CD14-positive monocyte (primary cell): Measurements from ENCODE around the gene ZNF385D. TPM values are rescaled to one million over a fixed set of nuclear protein-coding genes. Genes with fewer than 3 reads are reported as not detected.

Experiments used
- DNase-seq, 3 donors: peaks; one replicate each; pipeline ENCODE4 v3.0.0-alpha.2; 2011 to 2022
- H2AFZ ChIP-seq: 2 replicates; pipeline ENCODE4 v1.6.0; 2012; ENCODE audit warnings: mild to moderate bottlenecking, low read depth, low read length, inconsistent platforms; ENCODE audit not compliant: insufficient read depth, poor library complexity, severe bottlenecking
- H3K27ac ChIP-seq, 2 donors: 1 replicate in 1 of 2; 2 replicates in 1 of 2; pipeline ENCODE4 v1.5.1; 2012 to 2013; ENCODE audit warnings: low read length in 2 of 2, control low read depth in 1 of 2, inconsistent platforms in 1 of 2, low read depth in 1 of 2, mild to moderate bottlenecking in 1 of 2
- H3K27me3 ChIP-seq, 2 donors: one replicate each; pipeline versions ENCODE4 v1.6.0 to v1.6.1; 2011 to 2013; ENCODE audit warnings: low read length in 2 of 2; ENCODE audit not compliant: control insufficient read depth in 2 of 2, insufficient read depth in 2 of 2
- H3K36me3 ChIP-seq, 2 donors: replicated peaks in 1 of 2; 1 replicate in 1 of 2; 2 replicates in 1 of 2; pipeline versions ENCODE4 v1.5.1 to v1.6.1; 2012 to 2013; ENCODE audit warnings: low read length in 2 of 2, control low read depth in 1 of 2, inconsistent platforms in 1 of 2, mild to moderate bottlenecking in 1 of 2; ENCODE audit not compliant: insufficient read depth in 2 of 2, control insufficient read depth in 1 of 2
- H3K4me1 ChIP-seq, 2 donors: 1 replicate in 1 of 2; 2 replicates in 1 of 2; pipeline versions ENCODE4 v1.5.1 to v1.6.1; 2012 to 2013; ENCODE audit warnings: low read length in 2 of 2, control low read depth in 1 of 2, inconsistent platforms in 1 of 2, mild to moderate bottlenecking in 1 of 2, moderate library complexity in 1 of 2; ENCODE audit not compliant: insufficient read depth in 2 of 2, control insufficient read depth in 1 of 2
- H3K4me2 ChIP-seq: replicated peaks from 2 replicates; pipeline ENCODE3; 2012; ENCODE audit warnings: low read length, moderate library complexity, mild to moderate bottlenecking; ENCODE audit not compliant: poor library complexity, severe bottlenecking; ENCODE audit errors: extremely low read depth
- H3K4me3 ChIP-seq, 3 experiments: fragments of 200-600 bp in 1 of 3; sonication (generic) in 1 of 3; replicated peaks in 1 of 3; 1 replicate in 2 of 3; 2 replicates in 1 of 3; pipeline ENCODE4 v1.5.1; 2011 to 2013; ENCODE audit warnings: low read length in 3 of 3, mild to moderate bottlenecking in 3 of 3, control low read depth in 2 of 3, low read depth in 2 of 3, inconsistent platforms in 1 of 3, moderate library complexity in 1 of 3
- H3K79me2 ChIP-seq: 2 replicates; pipeline ENCODE4 v1.6.0; 2012; ENCODE audit warnings: mild to moderate bottlenecking, control low read depth, inconsistent platforms, low read length, moderate library complexity; ENCODE audit not compliant: insufficient read depth
- H3K9ac ChIP-seq: 2 replicates; pipeline ENCODE4 v1.6.0; 2017; ENCODE audit warnings: low read length, mild to moderate bottlenecking; ENCODE audit not compliant: insufficient read depth, poor library complexity, severe bottlenecking
- H3K9me3 ChIP-seq, 2 donors: replicated peaks in 1 of 2; 1 replicate in 1 of 2; 2 replicates in 1 of 2; pipeline versions ENCODE4 v1.5.1 to v1.6.1; 2012 to 2013; ENCODE audit warnings: low read length in 2 of 2, control low read depth in 1 of 2; ENCODE audit not compliant: control insufficient read depth in 1 of 2, insufficient read depth in 1 of 2
- H4K20me1 ChIP-seq: 2 replicates; pipeline ENCODE4 v1.6.0; 2012; ENCODE audit warnings: mild to moderate bottlenecking, low read length, control low read depth, moderate library complexity; ENCODE audit not compliant: insufficient read depth
- H3K27ac Mint-ChIP-seq, 7 donors: one replicate each; pipeline ENCODE4 v1.8.0; 2020; ENCODE audit warnings: mild to moderate bottlenecking in 7 of 7, mixed read lengths in 7 of 7, moderate library complexity in 6 of 7, inconsistent platforms in 2 of 7
- H3K27me3 Mint-ChIP-seq, 3 donors: one replicate each; pipeline ENCODE4 v1.8.0; 2021 to 2022; ENCODE audit warnings: low read depth in 3 of 3, mild to moderate bottlenecking in 3 of 3, mixed read lengths in 3 of 3, moderate library complexity in 3 of 3, inconsistent platforms in 1 of 3
- H3K36me3 Mint-ChIP-seq, 2 donors: one replicate each; pipeline ENCODE4 v1.8.0; 2020; ENCODE audit warnings: mixed read lengths in 2 of 2, inconsistent platforms in 1 of 2, mild to moderate bottlenecking in 1 of 2
- H3K4me1 Mint-ChIP-seq: one replicate; pipeline ENCODE4 v1.8.0; 2020; ENCODE audit warnings: mild to moderate bottlenecking, mixed read lengths
- H3K4me3 Mint-ChIP-seq, 2 donors: one replicate each; pipeline ENCODE4 v1.8.0; 2020; ENCODE audit warnings: mild to moderate bottlenecking in 2 of 2, mixed read lengths in 2 of 2, moderate library complexity in 1 of 2
- H3K9me3 Mint-ChIP-seq, 7 donors: one replicate each; pipeline ENCODE4 v1.8.0; 2020 to 2022; ENCODE audit warnings: mixed read lengths in 7 of 7, mild to moderate bottlenecking in 6 of 7, moderate library complexity in 6 of 7, inconsistent platforms in 2 of 7
- WGBS: methylation state at CpG from one replicate; pipeline ENCODE4 v1.1.5; 2013; ENCODE audit warnings: missing lambda C conversion rate; ENCODE audit not compliant: insufficient coverage; 5-methylcytosine and 5-hydroxymethylcytosine counted together
- intact Hi-C, 2 donors: fragments of 100-400 bp; cut with micrococcal nuclease; formaldehyde crosslinking; loops; one replicate each; pipeline versions ENCODE4 v1.15.0 to v1.15.1; 2023
- polyA plus RNA-seq, 3 donors: library from polyadenylated mRNA; depleted of rRNA in 1 of 3; unstranded in 2 of 3; stranded (reverse) in 1 of 3; fragments of 300-500 nt in 2 of 3; fragments of >200 nt in 1 of 3; fragmentation: Illumina TruSeq in 2 of 3; gene quantifications; 1 replicate in 2 of 3; 2 replicates in 1 of 3; pipeline ENCODE4 v1.2.3, GENCODE V29; 2012 to 2021
- TF ChIP-seq, protein P1 (sequence below): fragments of 200-600 bp; IDR thresholded peaks from one replicate; pipeline ENCODE4 v1.8.0; 2022; ENCODE audit warnings: antibody characterized with exemption, mild to moderate bottlenecking

Gene ZNF385D
- polyA plus RNA-seq, 3 donors = not detected

DNA sequence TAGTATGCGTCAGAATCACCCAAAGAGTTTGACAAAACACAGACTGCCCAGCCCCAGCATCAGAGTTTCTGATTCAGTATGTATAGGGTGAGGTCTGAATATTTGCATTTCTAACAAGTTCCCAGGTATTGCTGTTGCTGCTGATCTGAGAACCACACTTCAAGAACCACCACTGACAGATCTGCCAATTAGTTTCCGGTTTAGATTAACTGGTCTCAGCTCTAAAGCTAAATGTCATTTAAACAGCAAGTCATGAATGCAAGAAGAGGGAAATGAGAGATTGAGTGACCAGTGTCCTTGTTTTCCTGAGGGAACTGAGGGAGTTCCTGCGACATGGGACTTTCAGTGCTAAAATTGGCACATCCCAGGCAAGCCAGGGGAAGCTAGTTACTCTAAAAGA is 305.0 kb downstream of the ZNF385D start:
- intact Hi-C loops = no loop called here
- no peak overlapping the region for H3K4me2 ChIP-seq
- peaks cover 0 to 6% of the 10 kb centered on the region in 2 donors for H3K9me3 ChIP-seq
- H3K27ac ChIP-seq = no peak overlapping the region
- H3K9me3 Mint-ChIP-seq = peaks cover 0 to 14% (median 3%) of the 10 kb centered on the region in 7 donors
- no peaks in the 10 kb centered on the region for H3K27me3 Mint-ChIP-seq
- H3K4me3 ChIP-seq = no peak overlapping the region
- no peak for DNase-seq
- no peak overlapping the region for H3K9ac ChIP-seq
- H2AFZ ChIP-seq = no peak overlapping the region
- H3K27me3 ChIP-seq = no peaks in the 10 kb centered on the region
- H4K20me1 ChIP-seq = no peaks in the 10 kb centered on the region
- H3K4me3 Mint-ChIP-seq = no peak overlapping the region
- H3K4me1 ChIP-seq = no peaks in the 10 kb centered on the region
- H3K36me3 ChIP-seq = no peaks in the 10 kb centered on the region
- TF ChIP-seq, protein P1, sequence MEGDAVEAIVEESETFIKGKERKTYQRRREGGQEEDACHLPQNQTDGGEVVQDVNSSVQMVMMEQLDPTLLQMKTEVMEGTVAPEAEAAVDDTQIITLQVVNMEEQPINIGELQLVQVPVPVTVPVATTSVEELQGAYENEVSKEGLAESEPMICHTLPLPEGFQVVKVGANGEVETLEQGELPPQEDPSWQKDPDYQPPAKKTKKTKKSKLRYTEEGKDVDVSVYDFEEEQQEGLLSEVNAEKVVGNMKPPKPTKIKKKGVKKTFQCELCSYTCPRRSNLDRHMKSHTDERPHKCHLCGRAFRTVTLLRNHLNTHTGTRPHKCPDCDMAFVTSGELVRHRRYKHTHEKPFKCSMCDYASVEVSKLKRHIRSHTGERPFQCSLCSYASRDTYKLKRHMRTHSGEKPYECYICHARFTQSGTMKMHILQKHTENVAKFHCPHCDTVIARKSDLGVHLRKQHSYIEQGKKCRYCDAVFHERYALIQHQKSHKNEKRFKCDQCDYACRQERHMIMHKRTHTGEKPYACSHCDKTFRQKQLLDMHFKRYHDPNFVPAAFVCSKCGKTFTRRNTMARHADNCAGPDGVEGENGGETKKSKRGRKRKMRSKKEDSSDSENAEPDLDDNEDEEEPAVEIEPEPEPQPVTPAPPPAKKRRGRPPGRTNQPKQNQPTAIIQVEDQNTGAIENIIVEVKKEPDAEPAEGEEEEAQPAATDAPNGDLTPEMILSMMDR = no peak
- H3K4me1 Mint-ChIP-seq = no peaks in the 10 kb centered on the region
- H3K36me3 Mint-ChIP-seq = no peaks in the 10 kb centered on the region
- no peak overlapping the region for H3K27ac Mint-ChIP-seq
- WGBS = no CpG with 5 or more reads among the region's 3 CpGs
- no peaks in the 10 kb centered on the region for H3K79me2 ChIP-seq

DNA sequence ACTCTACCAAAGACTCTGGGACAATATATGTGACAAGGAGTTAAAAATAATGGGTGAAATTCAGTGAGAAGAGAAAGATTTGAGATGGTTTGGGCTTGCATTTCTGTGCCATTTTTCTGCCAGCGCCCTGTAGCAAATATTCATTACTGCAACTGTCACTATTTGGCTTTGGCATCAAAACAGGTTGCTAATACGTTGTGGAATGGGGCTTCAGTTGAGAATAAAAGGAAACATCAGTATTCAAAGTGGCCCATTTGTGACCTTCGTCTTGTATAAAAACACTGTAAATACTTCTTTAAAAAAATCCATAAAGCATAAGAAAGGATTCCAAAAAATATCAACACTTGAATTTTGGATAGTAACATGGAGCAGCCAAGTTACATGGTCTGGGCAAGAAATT is 309.2 kb downstream of the ZNF385D start:
- Mint-ChIP-seq H3K27me3 (no peaks in the 10 kb centered on the region), H3K4me3 (no peak overlapping the region), H3K36me3 (no peaks in the 10 kb centered on the region), H3K4me1 (no peaks in the 10 kb centered on the region), H3K9me3 (peaks cover 0 to 14% (median 3%) of the 10 kb centered on the region in 7 donors), H3K27ac (no peak overlapping the region)
- no peaks in the 10 kb centered on the region for H3K27me3 ChIP-seq
- H3K4me2 ChIP-seq = no peak overlapping the region
- H3K4me3 ChIP-seq = no peak overlapping the region
- no peaks in the 10 kb centered on the region for H3K36me3 ChIP-seq
- no peaks in the 10 kb centered on the region for H4K20me1 ChIP-seq
- no peak overlapping the region for H3K9ac ChIP-seq
- H2AFZ ChIP-seq = no peak overlapping the region
- TF ChIP-seq, protein P1 = no peak
- no peaks in the 10 kb centered on the region for H3K79me2 ChIP-seq
- no peak overlapping the region for H3K27ac ChIP-seq
- no CpG with 5 or more reads among the region's 3 CpGs for WGBS
- no peak for DNase-seq
- intact Hi-C loops = no loop called here
- no peaks in the 10 kb centered on the region for H3K4me1 ChIP-seq
- peaks cover 0 to 6% of the 10 kb centered on the region in 2 donors for H3K9me3 ChIP-seq
